ENCODE data around the gene WASF3.

DNA sequence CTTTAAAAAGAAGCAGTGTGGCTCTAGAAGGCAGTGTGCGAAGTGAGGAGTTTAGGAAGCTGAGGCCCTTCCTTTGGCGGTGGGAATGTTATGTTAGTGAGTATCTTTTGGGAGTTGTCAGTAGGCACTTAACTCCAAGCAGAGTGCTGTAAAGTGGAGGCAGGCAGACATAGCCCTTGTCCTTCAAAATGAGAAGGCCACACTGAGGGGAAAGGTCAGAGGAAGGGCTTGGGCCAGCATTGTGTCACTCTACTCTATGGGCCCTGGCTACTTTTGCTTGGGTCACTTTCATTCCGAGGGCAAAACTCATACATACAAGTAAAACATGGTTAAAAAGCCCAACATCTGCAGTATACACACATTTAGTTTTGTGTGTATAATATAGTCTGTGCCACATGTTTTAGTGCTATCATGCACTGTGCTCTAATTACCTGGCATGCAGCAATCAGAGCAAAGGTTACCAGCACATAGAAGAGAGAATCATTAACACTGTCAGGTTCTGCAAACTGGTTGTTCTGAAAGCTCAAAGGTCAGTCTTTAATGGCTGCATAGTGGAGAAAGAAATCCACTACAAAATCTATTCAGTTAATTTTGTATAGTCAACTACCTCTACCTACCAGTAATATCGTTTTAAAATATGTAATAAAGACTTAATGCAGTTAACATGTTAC lies 64.4 kb downstream of the WASF3 start:
- TF ChIP-seq POLR2A (IDR thresholded peaks at IDR 0.05; ENCODE audit: low read depth, low read length), result no peak
- TF ChIP-seq POLR2AphosphoS5 (IDR thresholded peaks at IDR 0.05; ENCODE audit: low read depth, low read length), result no peak
- TF ChIP-seq TAF1 (IDR thresholded peaks at IDR 0.05; ENCODE audit: low read depth, low read length), result no peak
- no peak for TF ChIP-seq PAX5 (IDR thresholded peaks at IDR 0.05; ENCODE audit: insufficient read depth, low read length, severe bottlenecking)
- no peak for TF ChIP-seq SPI1 (IDR thresholded peaks at IDR 0.05; ENCODE audit: low read depth, low read length)
- no peak for TF ChIP-seq POU2F2 (IDR thresholded peaks at IDR 0.05; ENCODE audit: low read depth, low read length)
